ENCODE results near the gene HIVEP1.

GRCh38 chr6:12175626-12176025, 163.5 kb downstream of the HIVEP1 start:
- TF ChIP-seq CTCF (conservative IDR thresholded peaks at IDR 0.05; ENCODE audit: low read depth, low read length) (no peak), EZH2phosphoT487 (IDR thresholded peaks at IDR 0.05; ENCODE audit: borderline replicate concordance, low read length) (no peak), EZH2 (IDR thresholded peaks at IDR 0.05; ENCODE audit: low read length, unreplicated experiment) (no peak)
